GM12872 (cell line): ENCODE measurements around the gene PCDHA7.

ENCODE experiments used
- CTCF ChIP-seq: IDR thresholded peaks from 3 replicates; pipeline ENCODE4 v1.5.1; 2011; ENCODE audit warnings: low read depth, mild to moderate bottlenecking, low read length, moderate library complexity; ENCODE audit not compliant: insufficient read depth

Gene PCDHA7

GRCh38 chr5:140822281-140822629 is 11.8 kb upstream of the PCDHA7 start:
- no peak for TF ChIP-seq CTCF

GRCh38 chr5:140823475-140823874 is 10.6 kb upstream of the PCDHA7 start:
- TF ChIP-seq CTCF, result no peak

- no peak for TF ChIP-seq CTCF
Observed at GRCh38 chr5:140827704-140828361, 6.2 kb upstream of the PCDHA7 start, which contains the start of gene PCDHA6. Gene PCDHA6 (plus strand): TSS chr5:140827960. CDS start chr5:140828092, 132 bp downstream.

- TF ChIP-seq CTCF, result no peak
Observed at GRCh38 chr5:140828362-140828737, 5.7 kb upstream of the PCDHA7 start.

- TF ChIP-seq CTCF, result no peak
Observed at GRCh38 chr5:140835622-140836510, 1.8 kb downstream of the PCDHA7 start.

- peak; percentile 25; the same call in 1 of the 3 replicates for TF ChIP-seq CTCF
Observed at GRCh38 chr5:140840978-140841962, 7.2 kb downstream of the PCDHA7 start, which contains the start of gene PCDHA8. Gene PCDHA8 (plus strand): TSS chr5:140841187. CDS start chr5:140841322, 135 bp downstream.
